Dedifferentiated amniotic fluid mesenchymal stem cell (primary cell): Measurements from ENCODE around the gene NGFR.

Source experiments
- DNase-seq: peaks from one replicate; pipeline ENCODE4 v3.0.0-alpha.2; 2016; ENCODE audit errors: extremely low spot score

The NGFR gene

GRCh38 chr17:49515196-49515770, 20.2 kb downstream of the NGFR start:
- peak; percentile 77 for DNase-seq

GRCh38 chr17:49516180-49516579, 21.1 kb downstream of the NGFR start:
- DNase-seq = no peak

- no peak for DNase-seq
Observed at GRCh38 chr17:49518346-49519078, 23.4 kb downstream of the NGFR start.

- DNase-seq = no peak
Observed at GRCh38 chr17:49519781-49520180, 24.7 kb downstream of the NGFR start.

GRCh38 chr17:49520386-49521087, 25.4 kb downstream of the NGFR start:
- no peak for DNase-seq

- DNase-seq = no peak
Observed at GRCh38 chr17:49521088-49521450, 26.0 kb downstream of the NGFR start.

GRCh38 chr17:49521471-49522356, 26.6 kb downstream of the NGFR start:
- no peak for DNase-seq

GRCh38 chr17:49522357-49522890, 27.3 kb downstream of the NGFR start:
- no peak for DNase-seq

GRCh38 chr17:49523196-49523595, 28.1 kb downstream of the NGFR start:
- no peak for DNase-seq

GRCh38 chr17:49523706-49524472, 28.8 kb downstream of the NGFR start:
- no peak for DNase-seq

GRCh38 chr17:49524473-49525359, 29.6 kb downstream of the NGFR start:
- DNase-seq = no peak

GRCh38 chr17:49525831-49526741, 31.0 kb downstream of the NGFR start:
- no peak for DNase-seq

GRCh38 chr17:49527927-49528651, 33.0 kb downstream of the NGFR start:
- no peak for DNase-seq

- no peak for DNase-seq
Observed at GRCh38 chr17:49528966-49529365, 33.9 kb downstream of the NGFR start.

- no peak for DNase-seq
Observed at GRCh38 chr17:49530118-49530517, 35.0 kb downstream of the NGFR start.

- DNase-seq = no peak
Observed at GRCh38 chr17:49543860-49544259, 48.8 kb downstream of the NGFR start.

- no peak for DNase-seq
Observed at GRCh38 chr17:49545007-49545660, 50.0 kb downstream of the NGFR start.
